Measurements from ENCODE around the gene CD164L2.
A peak's percentile ranks its signal among the peaks of the same experiment; 100 is the strongest.

Gene CD164L2

GRCh38 chr1:27353629-27354028, 29.5 kb downstream of the CD164L2 start:
- no peak overlapping the region for H3K4me3 ChIP-seq
- no peak overlapping the region for H3K27ac ChIP-seq

- Histone ChIP-seq H3K4me3 (no peak overlapping the region), H3K27ac (no peak overlapping the region)
Observed at GRCh38 chr1:27353166-27353565, 30.0 kb downstream of the CD164L2 start.

- Histone ChIP-seq H3K27ac (peak overlapping the region in 3 of 21 experiments; percentile 7 to 22 (median 19)), H3K4me3 (no peak overlapping the region)
Observed at GRCh38 chr1:27351541-27352107, 31.5 kb downstream of the CD164L2 start.

GRCh38 chr1:27350663-27351540, 32.2 kb downstream of the CD164L2 start:
- Histone ChIP-seq H3K4me3 (no peak overlapping the region), H3K27ac (peak overlapping the region in 3 of 21 experiments; percentile 7 to 22 (median 19))

GRCh38 chr1:27349784-27350662, 33.1 kb downstream of the CD164L2 start:
- H3K4me3 ChIP-seq, result peak overlapping the region; percentile 13 to 35 (median 21)

GRCh38 chr1:27348861-27349783, 34.0 kb downstream of the CD164L2 start:
- Histone ChIP-seq H3K27ac (peak overlapping the region in 20 of 21 experiments; percentile 28 to 78 (median 64)), H3K4me3 (peak overlapping the region; percentile 13 to 35 (median 21))

More at GRCh38 chr1:27349784-27350662, 33.1 kb downstream of the CD164L2 start:
- peak overlapping the region in 18 of 21 experiments; percentile 10 to 78 (median 64) for H3K27ac ChIP-seq

- H3K27ac ChIP-seq, result peak overlapping the region in 7 of 21 experiments; percentile 11 to 26 (median 16)
Observed at GRCh38 chr1:27346991-27347624, 36.0 kb downstream of the CD164L2 start.

GRCh38 chr1:27346357-27346756, 36.8 kb downstream of the CD164L2 start:
- H3K4me3 ChIP-seq, result no peak overlapping the region
- H3K27ac ChIP-seq, result no peak overlapping the region

More at GRCh38 chr1:27346991-27347624, 36.0 kb downstream of the CD164L2 start:
- no peak overlapping the region for H3K4me3 ChIP-seq

GRCh38 chr1:27345272-27345671, 37.9 kb downstream of the CD164L2 start:
- Histone ChIP-seq H3K27ac (peak overlapping the region in 3 of 21 experiments; percentile 24 to 45 (median 30)), H3K4me3 (no peak overlapping the region)

- Histone ChIP-seq H3K4me3 (peak overlapping the region in 6 of 7 experiments; percentile 31 to 60 (median 43)), H3K27ac (peak overlapping the region in 19 of 21 experiments; percentile 77 to 99 (median 91))
Observed at GRCh38 chr1:27343639-27344025, 39.5 kb downstream of the CD164L2 start.

- Histone ChIP-seq H3K4me3 (peak overlapping the region; percentile 31 to 60 (median 43)), H3K27ac (peak overlapping the region; percentile 69 to 99 (median 91))
Observed at GRCh38 chr1:27342778-27343638, 40.1 kb downstream of the CD164L2 start.

- peak overlapping the region; percentile 31 to 60 (median 43) for H3K4me3 ChIP-seq
- peak overlapping the region; percentile 34 to 99 (median 91) for H3K27ac ChIP-seq
Observed at GRCh38 chr1:27342391-27342777, 40.7 kb downstream of the CD164L2 start.

GRCh38 chr1:27341525-27342252, 41.4 kb downstream of the CD164L2 start, which contains the start of gene SYTL1:
TSS of gene SYTL1 (plus strand) at chr1:27342022. CDS start at chr1:27345335, 3,313 bp downstream.
- Histone ChIP-seq H3K4me3 (peak within 1 kb of the TSS; percentile 31 to 60 (median 43)), H3K27ac (peak within 1 kb of the TSS; percentile 34 to 99 (median 91))

- H3K4me3 ChIP-seq, result no peak overlapping the region
- peak overlapping the region in 3 of 21 experiments; percentile 6 to 14 (median 8) for H3K27ac ChIP-seq
Observed at GRCh38 chr1:27339213-27339612, 43.9 kb downstream of the CD164L2 start.

- peak overlapping the region in 1 of 21 experiments; percentile 14 for H3K27ac ChIP-seq
- H3K4me3 ChIP-seq, result no peak overlapping the region
Observed at GRCh38 chr1:27338751-27339150, 44.4 kb downstream of the CD164L2 start.

GRCh38 chr1:27336756-27337155, 46.4 kb downstream of the CD164L2 start:
- Histone ChIP-seq H3K27ac (no peak overlapping the region), H3K4me3 (no peak overlapping the region)

Measured in skin epidermis (tissue), 12 donors.